Neural crest cell (in vitro differentiated cells): ENCODE data around the gene TMEM135. TPM values are rescaled to one million over a fixed set of nuclear protein-coding genes. Genes with fewer than 3 reads are reported as not detected.
"Not testable (repeated sequence)": the region's sequence is repeated elsewhere in the genome, so short reads cannot be mapped to it uniquely, and the experiment has no call there.

Experiments
- DNase-seq: peaks from one replicate; pipeline ENCODE4 v3.0.0; 2021; ENCODE audit warnings: low read depth, mixed read lengths, low spot score
- H3K27ac Mint-ChIP-seq: one replicate; pipeline ENCODE4 v1.8.0; 2021; ENCODE audit warnings: mild to moderate bottlenecking, mixed read lengths; ENCODE audit not compliant: unreplicated experiment
- H3K27me3 Mint-ChIP-seq: 2 replicates; pipeline ENCODE4 v1.8.0; 2021; ENCODE audit warnings: low read depth, mild to moderate bottlenecking, mixed read lengths
- H3K36me3 Mint-ChIP-seq: 2 replicates; pipeline ENCODE4 v1.8.0; 2021; ENCODE audit warnings: low read depth, mild to moderate bottlenecking, mixed read lengths
- H3K4me1 Mint-ChIP-seq: 2 replicates; pipeline ENCODE4 v1.8.0; 2021; ENCODE audit warnings: mixed read lengths
- H3K4me3 Mint-ChIP-seq: one replicate; pipeline ENCODE4 v1.8.0; 2021; ENCODE audit warnings: mild to moderate bottlenecking, mixed read lengths
- H3K9me3 Mint-ChIP-seq: 2 replicates; pipeline ENCODE4 v1.8.0; 2021; ENCODE audit warnings: mixed read lengths
- total RNA-seq: library from RNA; stranded (reverse); gene quantifications from 2 replicates; pipeline ENCODE4 v1.2.1, GENCODE V29; 2021
- TF ChIP-seq, protein P1 (sequence below): fragments of 200-600 bp; sonication (generic); conservative IDR thresholded peaks from 2 replicates; pipeline ENCODE4 v1.5.0; 2021; ENCODE audit warnings: antibody characterized with exemption, mild to moderate bottlenecking

TMEM135 gene
- total RNA-seq, 1 donor from 2014 or later: 39.5 TPM

DNA sequence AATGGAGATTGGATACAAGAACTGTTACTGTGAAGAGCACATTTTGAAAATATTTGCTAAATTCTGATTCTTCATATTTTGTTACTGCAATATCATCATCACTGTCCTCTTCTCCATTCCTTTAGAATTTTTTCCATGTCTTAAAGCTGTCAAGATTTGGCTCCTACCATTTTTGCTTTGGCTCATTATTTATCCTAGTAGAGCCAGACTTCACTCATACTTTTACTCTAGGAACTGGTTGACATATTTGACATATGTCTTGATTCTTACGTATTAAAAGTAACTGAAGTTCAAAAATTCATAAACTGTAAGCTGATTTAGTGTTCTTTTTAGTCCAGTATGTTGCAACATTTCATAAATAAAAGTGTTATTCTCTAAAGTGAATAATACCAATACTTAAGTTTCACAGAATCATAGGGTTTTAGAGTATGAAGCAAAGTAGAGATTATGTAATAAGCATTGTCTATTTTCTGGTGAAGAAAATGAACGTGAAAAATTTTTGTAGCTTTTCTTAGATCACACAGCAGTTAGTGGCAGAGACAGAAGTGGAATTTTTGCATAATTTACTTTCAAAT is 225.6 kb downstream of the TMEM135 start:
- TF ChIP-seq, protein P1, sequence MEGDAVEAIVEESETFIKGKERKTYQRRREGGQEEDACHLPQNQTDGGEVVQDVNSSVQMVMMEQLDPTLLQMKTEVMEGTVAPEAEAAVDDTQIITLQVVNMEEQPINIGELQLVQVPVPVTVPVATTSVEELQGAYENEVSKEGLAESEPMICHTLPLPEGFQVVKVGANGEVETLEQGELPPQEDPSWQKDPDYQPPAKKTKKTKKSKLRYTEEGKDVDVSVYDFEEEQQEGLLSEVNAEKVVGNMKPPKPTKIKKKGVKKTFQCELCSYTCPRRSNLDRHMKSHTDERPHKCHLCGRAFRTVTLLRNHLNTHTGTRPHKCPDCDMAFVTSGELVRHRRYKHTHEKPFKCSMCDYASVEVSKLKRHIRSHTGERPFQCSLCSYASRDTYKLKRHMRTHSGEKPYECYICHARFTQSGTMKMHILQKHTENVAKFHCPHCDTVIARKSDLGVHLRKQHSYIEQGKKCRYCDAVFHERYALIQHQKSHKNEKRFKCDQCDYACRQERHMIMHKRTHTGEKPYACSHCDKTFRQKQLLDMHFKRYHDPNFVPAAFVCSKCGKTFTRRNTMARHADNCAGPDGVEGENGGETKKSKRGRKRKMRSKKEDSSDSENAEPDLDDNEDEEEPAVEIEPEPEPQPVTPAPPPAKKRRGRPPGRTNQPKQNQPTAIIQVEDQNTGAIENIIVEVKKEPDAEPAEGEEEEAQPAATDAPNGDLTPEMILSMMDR: no peak
- Mint-ChIP-seq H3K4me3 (no peak overlapping the region), H3K27ac (no peak overlapping the region), H3K27me3 (no peaks in the 10 kb centered on the region), H3K4me1 (peaks cover 64% of the 10 kb centered on the region), H3K9me3 (no peaks in the 10 kb centered on the region), H3K36me3 (peaks cover 3% of the 10 kb centered on the region)
- DNase-seq: no peak

DNA sequence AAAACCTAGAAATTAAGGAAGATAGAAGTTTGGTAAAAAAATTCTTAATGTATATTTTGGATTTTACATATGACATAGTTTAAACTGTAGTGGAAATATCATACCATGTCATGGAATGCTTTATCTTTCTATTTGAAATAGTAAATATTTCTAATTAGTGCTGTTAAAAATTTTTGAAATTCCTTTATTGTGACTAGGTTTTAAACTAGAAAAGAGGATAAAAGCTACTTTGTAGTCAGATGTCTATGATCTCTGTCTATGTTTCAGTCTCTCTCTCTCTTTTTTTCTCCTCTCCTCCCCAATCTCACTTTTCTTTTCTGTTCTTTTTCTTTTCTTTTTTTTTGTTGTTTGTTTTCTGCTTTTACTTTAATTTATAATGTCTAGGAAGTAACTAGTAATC is 226.2 kb downstream of the TMEM135 start:
- Mint-ChIP-seq H3K4me1 (peaks cover 58% of the 10 kb centered on the region), H3K4me3 (no peak overlapping the region), H3K27ac (peak overlapping the region; percentile 79), H3K36me3 (peaks cover 3% of the 10 kb centered on the region), H3K27me3 (no peaks in the 10 kb centered on the region), H3K9me3 (no peaks in the 10 kb centered on the region)
- DNase-seq: no peak
- TF ChIP-seq, protein P1: no peak

DNA sequence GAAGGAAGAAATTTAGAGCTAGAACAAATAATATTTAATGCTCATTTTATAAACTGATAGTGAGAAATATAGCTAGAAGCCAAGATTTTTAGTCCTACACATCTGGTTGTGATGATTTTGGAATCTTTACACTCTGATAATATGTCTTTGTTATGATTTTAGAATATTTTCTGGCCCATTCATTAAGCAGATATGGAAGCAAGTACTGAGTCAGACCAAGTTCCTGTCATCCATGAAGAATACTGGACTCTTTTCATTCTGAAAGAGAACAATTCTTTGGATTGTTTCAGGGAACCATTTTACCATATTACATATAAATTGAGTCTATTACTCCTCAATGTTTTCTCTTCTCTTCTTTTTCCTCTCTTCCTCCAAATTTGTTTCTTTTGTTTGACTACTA is 227.4 kb downstream of the TMEM135 start:
- peaks cover 3% of the 10 kb centered on the region for H3K36me3 Mint-ChIP-seq
- DNase-seq: no peak
- H3K4me3 Mint-ChIP-seq: no peak overlapping the region
- no peaks in the 10 kb centered on the region for H3K9me3 Mint-ChIP-seq
- no peak overlapping the region for H3K27ac Mint-ChIP-seq
- H3K4me1 Mint-ChIP-seq: peaks cover 46% of the 10 kb centered on the region
- H3K27me3 Mint-ChIP-seq: no peaks in the 10 kb centered on the region
- TF ChIP-seq, protein P1: no peak

DNA sequence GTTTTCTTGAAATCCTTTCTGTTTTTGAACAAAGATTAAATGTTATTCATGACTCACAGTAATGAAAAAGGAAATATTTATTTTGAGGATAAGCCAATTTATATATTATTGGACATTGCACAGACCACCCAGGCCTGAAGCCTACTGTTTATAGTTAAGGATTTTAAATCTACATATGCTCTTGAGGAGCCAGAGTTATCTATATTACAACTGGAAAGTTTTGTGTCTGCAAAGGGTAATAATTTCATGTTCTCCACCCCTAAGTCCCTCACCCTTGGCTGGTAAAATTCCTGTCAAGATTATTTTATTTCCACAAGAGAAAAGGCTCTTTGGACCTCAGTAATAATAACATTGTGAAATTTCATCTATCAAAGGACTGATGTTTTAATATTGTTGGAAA is 228.2 kb downstream of the TMEM135 start:
- no peak overlapping the region for H3K27ac Mint-ChIP-seq
- H3K4me1 Mint-ChIP-seq: peaks cover 40% of the 10 kb centered on the region
- H3K36me3 Mint-ChIP-seq: peaks cover 3% of the 10 kb centered on the region
- no peak for DNase-seq
- TF ChIP-seq, protein P1: no peak
- H3K27me3 Mint-ChIP-seq: no peaks in the 10 kb centered on the region
- H3K9me3 Mint-ChIP-seq: no peaks in the 10 kb centered on the region
- H3K4me3 Mint-ChIP-seq: no peak overlapping the region

GRCh38 chr11:87266751-87267150 is 229.0 kb downstream of the TMEM135 start:
- TF ChIP-seq, protein P1: no peak
- H3K27me3 Mint-ChIP-seq: no peaks in the 10 kb centered on the region
- H3K27ac Mint-ChIP-seq: peak overlapping the region; percentile 1
- DNase-seq: no peak
- H3K9me3 Mint-ChIP-seq: no peaks in the 10 kb centered on the region
- no peak overlapping the region for H3K4me3 Mint-ChIP-seq
- peaks cover 34% of the 10 kb centered on the region for H3K4me1 Mint-ChIP-seq
- peaks cover 3% of the 10 kb centered on the region for H3K36me3 Mint-ChIP-seq

DNA sequence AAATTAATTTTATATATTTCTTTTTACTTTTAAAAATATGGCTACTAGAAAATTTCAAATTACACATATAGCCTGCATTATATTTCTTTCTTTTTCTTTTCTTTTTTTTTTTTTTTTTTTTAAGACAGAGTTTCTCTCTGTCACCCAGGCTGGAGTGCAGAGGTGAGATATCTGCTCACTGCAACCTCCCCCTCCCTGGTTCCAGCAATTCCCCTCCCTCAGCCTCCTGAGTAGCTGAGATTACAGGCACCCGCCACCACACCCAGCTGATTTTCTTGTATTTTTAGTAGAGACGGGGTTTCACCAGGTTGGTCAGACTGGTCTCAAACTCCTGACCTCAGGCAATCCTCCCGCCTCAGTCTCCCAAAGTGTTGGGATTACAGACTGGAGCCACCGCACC is 234.2 kb downstream of the TMEM135 start:
- H3K4me1 Mint-ChIP-seq, H3K4me3 Mint-ChIP-seq, H3K27me3 Mint-ChIP-seq, H3K27ac Mint-ChIP-seq, H3K36me3 Mint-ChIP-seq, DNase-seq, H3K9me3 Mint-ChIP-seq: not testable (repeated sequence)
